Astrocyte of the hippocampus (primary cell): ENCODE measurements around the gene KRT79.

Experiments
- DNase-seq: peaks from one replicate; pipeline ENCODE4 v3.0.0; 2011; ENCODE audit warnings: low read depth, low spot score

Gene KRT79

GRCh38 chr12:52835271-52836041 lies 1.3 kb upstream of the KRT79 start:
- DNase-seq = no peak

DNA sequence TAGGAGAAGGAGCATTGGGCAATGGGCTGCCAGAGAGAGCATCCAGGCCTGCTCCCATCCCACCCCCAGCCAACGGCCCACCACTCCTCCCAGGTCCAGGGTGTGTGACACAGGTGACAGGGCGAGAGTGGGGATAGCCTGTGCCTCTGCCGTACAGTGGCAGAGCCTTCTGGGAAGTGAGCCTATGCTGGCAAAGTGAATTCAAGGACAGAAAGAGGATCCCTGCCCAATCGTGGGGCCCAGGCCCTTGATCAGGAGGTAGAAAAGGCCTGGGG lies 553 bp upstream of the KRT79 start:
- no peak for DNase-seq

GRCh38 chr12:52832985-52833905 lies 866 bp downstream of the KRT79 start:
- no peak for DNase-seq

DNA sequence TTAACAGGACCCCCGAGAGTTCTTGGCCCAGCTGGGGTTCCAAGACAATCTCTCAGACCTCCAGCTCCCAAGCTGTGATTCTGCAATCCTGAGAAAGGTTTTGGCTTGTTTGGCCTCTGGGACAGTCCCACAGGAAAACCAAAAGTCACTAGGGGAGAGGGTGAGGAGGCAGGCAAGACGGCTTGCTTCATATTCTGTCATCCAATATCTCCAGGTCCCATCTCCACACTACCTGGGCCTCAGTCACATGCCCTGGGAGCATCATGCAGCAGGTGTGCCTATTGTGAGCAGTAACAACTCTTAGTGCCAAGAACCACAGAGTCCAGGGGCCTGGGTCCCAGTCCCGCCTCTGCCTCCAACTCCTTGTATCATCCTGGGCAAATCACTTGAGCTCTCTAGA lies 1.7 kb downstream of the KRT79 start:
- no peak for DNase-seq

- no peak for DNase-seq
Measured at GRCh38 chr12:52831251-52831650, 2.9 kb downstream of the KRT79 start.

GRCh38 chr12:52829986-52830770 lies 3.9 kb downstream of the KRT79 start:
- no peak for DNase-seq

- DNase-seq = no peak
Measured at GRCh38 chr12:52828591-52829021, 5.5 kb downstream of the KRT79 start.

GRCh38 chr12:52828156-52828555 lies 6.0 kb downstream of the KRT79 start:
- DNase-seq = no peak

GRCh38 chr12:52827499-52828090 lies 6.5 kb downstream of the KRT79 start:
- DNase-seq = no peak

GRCh38 chr12:52826611-52827498 lies 7.3 kb downstream of the KRT79 start:
- DNase-seq = peak; percentile 59

- DNase-seq = no peak
Measured at GRCh38 chr12:52825961-52826360, 8.2 kb downstream of the KRT79 start.

GRCh38 chr12:52824741-52825410 lies 9.2 kb downstream of the KRT79 start:
- DNase-seq = no peak

DNA sequence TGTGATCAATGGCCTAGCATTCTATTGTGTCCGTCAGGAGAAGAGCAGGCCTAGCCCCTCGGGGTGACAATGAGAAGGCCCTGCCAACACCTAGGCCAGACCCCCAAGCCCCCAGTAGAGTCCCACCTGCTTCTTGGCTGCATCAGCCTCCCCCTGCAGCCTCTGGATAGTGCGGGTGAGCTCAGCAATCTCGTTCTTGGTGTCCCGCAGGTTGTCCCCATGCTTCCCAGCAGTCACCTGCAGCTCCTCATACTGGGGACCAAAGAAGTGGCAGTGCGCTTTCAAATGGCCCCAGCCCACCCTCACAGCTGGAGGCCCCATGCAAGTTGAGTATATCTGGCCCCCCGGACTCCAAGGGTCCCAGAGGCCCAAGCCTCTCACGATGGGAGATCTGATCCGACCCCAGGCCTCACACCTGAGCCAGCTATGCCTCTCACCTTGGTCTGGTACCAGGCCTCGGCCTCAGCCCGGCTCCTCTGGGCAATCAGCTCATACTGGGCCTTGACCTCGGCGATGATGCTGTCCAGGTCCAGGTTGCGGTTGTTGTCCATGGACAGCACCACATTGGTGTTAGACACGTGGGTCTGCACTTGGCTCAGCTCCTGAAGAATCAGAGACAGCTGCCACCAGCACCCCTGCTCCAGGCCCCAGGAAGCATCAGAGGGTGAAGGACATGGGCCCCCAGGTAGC lies 10.2 kb downstream of the KRT79 start:
- no peak for DNase-seq

GRCh38 chr12:52822771-52823510 lies 11.2 kb downstream of the KRT79 start:
- no peak for DNase-seq

DNA sequence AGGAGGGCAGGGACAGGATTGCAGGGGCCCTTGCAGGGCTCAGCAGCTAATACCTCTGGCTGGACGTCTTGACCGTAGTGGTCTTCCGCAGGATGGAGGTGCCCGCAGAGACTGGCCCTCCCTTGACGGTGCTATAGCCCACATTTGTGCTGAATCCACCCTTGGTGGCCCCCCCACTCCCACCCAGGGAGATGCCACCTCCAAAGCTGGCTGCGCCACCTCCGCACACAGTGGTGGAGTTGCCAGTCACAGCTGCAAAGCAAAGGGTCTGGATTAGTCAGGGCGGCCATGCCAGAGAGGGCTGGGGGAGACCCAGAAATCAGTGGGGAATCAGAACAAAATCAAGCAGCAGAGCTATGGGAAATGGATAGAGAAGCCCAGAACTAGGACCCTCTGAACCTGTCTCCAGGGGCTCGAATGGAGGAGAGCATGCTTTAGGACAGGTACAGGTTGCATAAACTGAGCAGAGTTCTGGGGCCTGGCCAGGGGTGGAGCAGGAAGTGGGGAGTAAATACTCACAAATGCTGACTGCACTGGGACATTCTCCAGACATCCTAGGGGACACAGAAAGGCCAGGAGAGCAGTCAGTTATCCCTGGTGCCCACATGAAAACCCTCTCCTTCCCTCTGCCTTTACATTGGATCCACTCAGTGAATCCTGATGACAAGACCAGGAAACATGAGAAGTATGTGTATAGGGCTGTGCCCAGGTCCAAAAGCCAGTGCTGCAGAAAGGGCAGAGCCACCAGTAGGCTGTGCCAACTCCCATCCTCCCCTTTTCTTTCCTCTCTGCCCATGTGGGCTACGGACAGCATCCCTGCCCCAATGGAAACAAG lies 12.1 kb downstream of the KRT79 start:
- peak; percentile 13 for DNase-seq

- DNase-seq = no peak
Measured at GRCh38 chr12:52821071-52821730, 12.9 kb downstream of the KRT79 start.

DNA sequence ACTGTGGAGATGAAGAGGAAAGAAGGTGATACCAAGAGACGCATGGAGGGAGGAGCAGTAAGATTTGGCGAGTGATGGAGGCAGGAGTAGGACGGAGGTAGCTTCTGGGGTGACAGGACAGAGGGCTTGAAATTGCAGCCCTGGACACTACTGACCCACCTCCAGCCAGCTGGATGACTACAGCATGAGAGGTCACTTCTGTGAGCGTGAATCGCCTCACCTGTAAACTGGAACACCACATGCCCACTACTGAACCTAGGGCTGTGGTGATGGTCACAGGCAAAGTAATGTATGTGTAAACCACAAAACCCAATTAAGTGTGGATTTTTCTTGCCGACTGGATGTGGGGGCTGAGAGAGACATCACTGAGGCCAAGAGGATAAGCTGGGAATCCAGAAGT lies 13.6 kb downstream of the KRT79 start:
- DNase-seq = no peak
